Adipose tissue (tissue), 3 donors: Measurements from ENCODE around the gene CXCL17. TPM values are rescaled to one million over a fixed set of nuclear protein-coding genes. Genes with fewer than 3 reads are reported as not detected.

Experiments
- H3K27ac ChIP-seq: one replicate; pipeline ENCODE4 v1.5.1; 2013; ENCODE audit warnings: low read depth, low read length
- WGBS, 3 donors: extraction: QIAGEN DNeasy Blood & Tissue Kit; methylation state at CpG; one replicate each; pipeline ENCODE4 v1.1.7; 2013; 5-methylcytosine and 5-hydroxymethylcytosine counted together
- polyA plus RNA-seq, 3 donors: library from polyadenylated mRNA; stranded (reverse); fragments of 200-250 nt; gene quantifications; one replicate each; pipeline ENCODE4 v1.2.3, GENCODE V29; 2013
- donor health status: healthy with polysubstance abuse.
- donor health status: Bipolar disorder and iron deficiency.
- donor health status: healthy.

CXCL17 gene
- polyA plus RNA-seq, 3 donors, result 2.1 to 26.5 (median 14.5) TPM

DNA sequence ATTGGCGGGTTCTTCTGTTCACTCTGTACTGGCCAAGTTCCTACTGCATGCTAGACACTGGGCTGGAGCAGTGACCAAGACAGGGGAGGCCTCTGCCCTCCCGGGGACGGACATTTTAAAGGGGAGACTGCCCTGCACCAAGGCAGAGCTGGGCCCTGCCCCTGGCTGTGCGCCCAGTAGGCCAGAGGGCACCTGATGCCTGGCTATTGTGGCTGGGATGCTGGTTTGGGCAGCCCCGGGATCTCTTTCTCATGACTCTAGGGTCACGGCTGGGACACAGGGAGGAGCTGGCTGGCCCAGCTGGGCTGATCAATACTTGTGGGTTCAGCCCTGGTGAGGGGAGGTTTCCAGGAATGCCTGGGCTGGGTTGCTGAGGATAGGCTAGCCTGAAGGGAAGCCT lies 33.3 kb downstream of the CXCL17 start:
- H3K27ac ChIP-seq, result no peak overlapping the region
- WGBS, 3 donors, result 43 to 61% (median 53%) methylated on average over 6 of the region's 6 CpGs

DNA sequence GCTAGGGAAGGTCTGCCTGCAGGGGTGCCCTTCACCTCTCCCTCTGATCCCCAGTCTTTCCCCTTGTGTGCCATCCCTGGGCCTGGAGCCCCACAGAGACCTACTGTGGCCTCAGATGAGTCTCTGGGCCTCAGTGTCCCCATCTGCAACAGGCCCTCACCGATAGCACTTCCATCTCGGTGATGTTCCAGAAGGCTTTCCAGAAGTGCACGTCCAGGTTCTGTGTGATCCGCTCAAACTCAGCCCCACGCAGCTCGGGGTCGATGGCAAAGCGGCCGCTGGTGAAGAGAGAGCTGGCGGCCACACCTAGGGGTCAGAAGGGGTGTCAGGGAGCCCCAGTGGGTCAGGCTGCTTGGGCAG lies 35.0 kb downstream of the CXCL17 start:
- no peak overlapping the region for H3K27ac ChIP-seq
- WGBS, 3 donors, result 86 to 93% (median 93%) methylated on average over 10 of the region's 10 CpGs

DNA sequence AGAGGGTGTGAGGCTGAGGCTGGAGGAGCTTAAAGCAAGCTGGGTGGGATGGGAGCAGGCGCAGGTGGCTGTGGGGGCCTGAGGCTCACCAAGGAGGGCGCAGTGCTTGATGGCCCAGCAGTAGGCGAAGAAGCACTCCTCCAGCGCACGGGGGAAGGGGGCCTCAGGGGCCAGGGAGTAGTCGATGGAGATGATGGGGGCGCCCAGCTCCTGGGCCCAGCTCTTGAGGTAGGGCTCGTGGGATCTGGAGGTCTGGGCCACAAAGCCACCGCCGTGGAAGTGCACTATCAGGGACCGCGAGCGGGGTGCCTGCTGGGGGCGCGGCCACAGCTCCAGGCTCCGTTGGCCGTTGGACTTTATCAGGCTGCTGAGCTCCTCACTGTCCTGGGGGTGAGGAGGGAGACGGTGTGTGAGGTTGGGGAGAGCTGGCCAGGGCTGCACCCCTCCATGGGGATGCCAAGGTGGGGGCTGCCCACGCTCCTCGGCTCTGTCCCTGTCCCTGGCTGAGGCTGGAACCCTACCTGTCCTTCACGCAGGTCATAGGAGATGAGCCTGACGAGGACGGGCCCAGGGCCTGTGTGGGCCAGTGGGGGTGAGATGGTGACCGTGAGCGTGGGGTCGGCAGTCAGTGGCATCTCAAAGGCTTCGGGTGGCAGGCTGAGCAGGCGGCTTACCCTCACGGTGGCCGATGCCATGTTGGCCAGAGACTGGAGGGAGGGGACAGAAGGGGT lies 35.5 kb downstream of the CXCL17 start:
- WGBS, 3 donors, result 86 to 95% (median 93%) methylated on average over 30 of the region's 30 CpGs

DNA sequence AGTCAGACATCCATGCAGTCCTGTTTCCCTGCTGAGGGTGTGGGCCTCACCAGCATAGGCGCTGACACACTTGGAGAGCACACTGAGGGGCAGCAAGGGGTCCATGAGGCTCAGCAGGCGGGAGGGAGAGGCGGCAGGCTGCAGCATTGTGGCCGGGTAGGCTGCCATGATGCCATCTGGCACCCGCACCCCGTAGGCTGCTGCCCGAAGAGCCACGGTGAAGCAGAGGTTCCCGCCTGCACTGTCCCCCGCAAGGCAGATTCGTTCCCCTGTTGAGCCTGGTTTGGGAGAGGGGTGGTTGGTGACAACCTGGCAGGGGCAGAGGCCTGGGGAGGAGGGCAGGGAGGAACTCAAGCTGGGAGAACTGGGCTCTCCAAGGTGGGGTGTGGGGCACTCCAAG lies 36.6 kb downstream of the CXCL17 start:
- WGBS, 3 donors, result 87 to 90% (median 88%) methylated on average over 11 of the region's 11 CpGs
- H3K27ac ChIP-seq, result no peak overlapping the region

More for the DNA sequence above, 35.5 kb downstream of the CXCL17 start:
- no peak overlapping the region for H3K27ac ChIP-seq

DNA sequence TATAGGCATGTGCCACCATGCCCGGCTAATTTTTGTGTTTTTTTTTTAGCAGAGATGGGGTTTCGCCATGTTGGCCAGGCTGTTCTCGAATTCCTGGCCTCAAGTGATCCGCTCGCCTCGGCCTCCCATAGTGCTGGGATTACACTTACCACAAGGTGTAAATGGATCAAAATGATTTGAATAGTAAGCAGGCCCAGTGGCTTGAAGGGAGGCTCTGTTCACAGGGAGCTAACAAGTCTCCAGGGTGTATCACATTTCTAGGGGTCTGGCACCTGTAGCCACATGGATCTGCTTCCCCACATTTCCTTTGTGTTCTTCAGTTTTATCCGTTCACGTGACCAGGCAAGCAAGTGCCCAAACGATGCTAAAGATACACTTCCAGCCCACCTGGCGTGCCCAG lies 39.2 kb downstream of the CXCL17 start:
- no peak overlapping the region for H3K27ac ChIP-seq
- WGBS, 3 donors, result 84 to 90% (median 90%) methylated on average over 10 of the region's 10 CpGs

DNA sequence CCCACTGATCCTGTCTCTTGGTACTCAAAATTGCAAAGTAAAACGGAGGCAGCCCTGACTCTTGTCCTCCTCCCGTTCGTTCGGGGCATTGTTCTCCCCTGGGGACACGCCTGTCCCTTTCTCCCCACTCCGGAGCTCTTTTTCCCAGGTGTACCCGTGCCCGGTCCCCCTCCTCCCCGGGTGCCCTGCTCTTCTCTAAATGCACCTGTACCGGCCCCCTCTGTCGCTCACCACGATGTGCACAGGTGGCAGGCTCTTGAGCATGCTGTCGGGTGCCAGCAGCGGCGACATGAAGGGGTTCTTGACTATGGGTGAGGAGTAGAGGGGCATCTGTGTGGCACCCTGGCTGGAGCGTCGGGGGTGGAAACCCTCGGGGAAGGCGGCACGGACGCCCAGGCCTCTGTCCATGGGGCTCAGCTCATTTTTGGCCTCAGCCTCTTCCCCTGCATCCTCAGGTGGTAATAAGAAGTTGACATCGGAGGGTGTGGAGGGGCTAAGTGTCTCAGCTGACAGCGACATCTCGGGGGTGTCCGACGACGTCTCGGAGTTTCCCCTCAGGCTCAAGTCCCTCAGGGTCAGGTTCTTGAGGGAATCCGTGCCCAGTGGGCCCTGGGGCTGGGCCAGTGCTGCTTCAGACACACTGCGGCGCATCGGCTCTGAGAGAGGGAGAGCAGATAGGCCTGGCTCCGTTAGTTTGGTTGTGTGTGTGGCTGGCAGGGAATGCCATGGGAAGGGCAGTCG lies 40.2 kb downstream of the CXCL17 start:
- H3K27ac ChIP-seq, result no peak overlapping the region
- 63 to 69% (median 64%) methylated on average over 34 of the region's 34 CpGs for WGBS, 3 donors

DNA sequence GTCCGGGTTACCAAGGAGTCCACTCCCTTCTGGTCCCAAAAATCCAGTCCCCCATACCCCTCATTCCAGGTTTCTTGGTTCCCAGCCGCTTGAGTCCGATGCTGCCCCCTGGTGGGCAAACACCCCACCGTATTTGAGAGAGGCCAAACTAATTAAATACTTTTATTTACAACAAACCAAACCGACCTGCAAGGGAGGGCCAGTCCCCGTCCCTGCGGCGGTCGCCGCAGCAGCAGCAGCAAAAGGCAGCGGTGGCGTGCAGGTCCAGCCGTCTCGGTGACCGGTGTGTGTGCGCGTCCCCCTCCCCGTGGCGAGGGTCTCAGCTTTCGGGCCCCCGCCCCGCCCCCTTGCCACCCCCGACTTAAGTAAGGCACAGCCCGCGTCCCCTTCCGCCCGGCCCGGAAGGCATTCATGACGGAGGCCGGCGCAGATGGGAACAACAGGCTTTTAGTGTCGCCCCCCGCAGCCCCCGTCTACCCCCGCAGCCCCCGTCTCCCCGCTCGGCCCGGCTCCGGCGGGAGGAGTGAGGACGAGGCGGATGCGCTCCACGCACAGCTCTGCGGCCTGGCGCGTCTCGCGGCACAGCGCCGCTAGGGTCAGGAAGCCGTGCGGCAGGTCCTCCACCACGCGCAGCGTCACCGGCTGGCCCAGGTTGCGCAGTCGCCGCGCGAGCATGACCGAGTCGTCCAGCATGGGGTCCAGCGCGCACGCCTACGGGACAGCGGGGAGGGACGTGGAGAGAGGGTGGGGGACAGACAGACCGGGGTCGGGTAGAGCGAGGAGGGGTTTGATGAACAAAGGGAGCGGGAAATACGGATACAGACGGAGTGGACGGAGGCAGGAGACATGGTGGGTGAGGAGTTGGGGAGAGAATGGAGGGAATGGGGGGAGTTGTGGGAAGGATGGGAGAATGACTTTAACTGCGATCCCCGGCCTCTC lies 41.1 kb downstream of the CXCL17 start:
- 0 to 3% (median 2%) methylated on average over 71 to 80 of the region's 80 CpGs for WGBS, 3 donors
- H3K27ac ChIP-seq, result no peak overlapping the region

DNA sequence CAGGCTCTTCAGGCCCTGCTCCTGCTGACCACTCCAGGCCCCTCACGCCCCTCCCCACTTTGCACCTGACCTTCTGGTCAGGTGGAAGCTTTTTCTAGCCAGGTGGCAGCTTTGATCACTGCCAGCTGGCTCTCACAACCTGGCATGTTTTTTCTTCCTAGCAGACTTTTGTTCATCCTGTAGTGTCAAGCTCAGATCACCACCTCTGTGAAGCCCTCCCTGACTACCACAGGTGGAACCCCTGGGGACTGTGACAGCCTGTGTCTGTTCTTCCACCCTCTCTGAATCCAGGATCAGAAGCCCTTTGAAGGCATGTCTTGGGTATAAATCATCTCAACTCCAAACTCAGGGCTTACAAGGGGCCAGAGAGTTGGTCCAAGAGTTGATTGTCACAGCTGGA lies 42.3 kb downstream of the CXCL17 start:
- no peak overlapping the region for H3K27ac ChIP-seq
- 67 to 94% (median 94%) methylated on average over 1 of the region's 1 CpG for WGBS, 3 donors

DNA sequence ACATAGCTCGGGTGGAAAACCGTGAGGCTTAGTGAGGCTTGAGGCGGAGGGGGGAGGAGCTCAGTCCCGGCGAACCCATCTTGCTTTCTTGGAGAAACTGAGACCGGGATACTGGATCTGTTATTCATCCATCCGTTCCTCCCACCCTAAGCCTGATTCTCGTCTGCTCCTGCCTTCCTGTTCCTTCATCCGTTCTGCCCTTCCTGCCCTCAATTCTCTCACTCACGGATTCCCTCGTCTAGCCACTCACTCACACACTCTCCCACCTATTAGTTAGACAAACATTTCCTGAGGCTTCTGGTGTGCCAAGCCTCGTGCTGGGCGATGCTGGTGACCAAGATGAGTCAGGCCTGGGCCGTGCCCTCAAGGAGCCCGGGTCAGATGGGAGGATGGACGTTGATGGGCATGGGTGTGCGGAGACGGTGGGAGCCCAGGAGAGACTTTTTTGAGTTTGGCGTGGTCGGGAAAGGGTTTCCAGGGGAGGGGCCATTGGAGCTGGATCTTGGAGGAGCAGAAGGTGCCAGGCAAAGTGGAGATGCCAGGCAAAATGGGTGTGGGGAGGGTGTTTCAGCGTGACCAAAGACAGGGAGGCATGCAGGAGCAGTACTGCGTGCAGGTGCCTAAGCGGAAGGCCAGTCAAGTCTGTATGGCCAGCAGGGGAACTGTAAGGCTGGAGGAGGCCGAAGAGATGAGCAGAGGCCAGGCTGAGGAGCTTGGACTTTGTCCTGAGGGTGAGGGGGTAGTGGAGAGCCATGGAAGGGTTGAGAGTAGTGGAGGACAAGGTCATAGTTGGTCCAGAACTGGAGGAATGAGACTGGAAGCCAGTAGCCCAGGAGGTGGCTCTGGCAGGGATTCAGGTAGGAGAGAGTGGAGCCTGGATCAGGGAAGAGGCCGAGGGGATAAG lies 45.2 kb downstream of the CXCL17 start:
- 25% methylated on average over 25 of the region's 25 CpGs for WGBS, 3 donors
- H3K27ac ChIP-seq, result no peak overlapping the region

DNA sequence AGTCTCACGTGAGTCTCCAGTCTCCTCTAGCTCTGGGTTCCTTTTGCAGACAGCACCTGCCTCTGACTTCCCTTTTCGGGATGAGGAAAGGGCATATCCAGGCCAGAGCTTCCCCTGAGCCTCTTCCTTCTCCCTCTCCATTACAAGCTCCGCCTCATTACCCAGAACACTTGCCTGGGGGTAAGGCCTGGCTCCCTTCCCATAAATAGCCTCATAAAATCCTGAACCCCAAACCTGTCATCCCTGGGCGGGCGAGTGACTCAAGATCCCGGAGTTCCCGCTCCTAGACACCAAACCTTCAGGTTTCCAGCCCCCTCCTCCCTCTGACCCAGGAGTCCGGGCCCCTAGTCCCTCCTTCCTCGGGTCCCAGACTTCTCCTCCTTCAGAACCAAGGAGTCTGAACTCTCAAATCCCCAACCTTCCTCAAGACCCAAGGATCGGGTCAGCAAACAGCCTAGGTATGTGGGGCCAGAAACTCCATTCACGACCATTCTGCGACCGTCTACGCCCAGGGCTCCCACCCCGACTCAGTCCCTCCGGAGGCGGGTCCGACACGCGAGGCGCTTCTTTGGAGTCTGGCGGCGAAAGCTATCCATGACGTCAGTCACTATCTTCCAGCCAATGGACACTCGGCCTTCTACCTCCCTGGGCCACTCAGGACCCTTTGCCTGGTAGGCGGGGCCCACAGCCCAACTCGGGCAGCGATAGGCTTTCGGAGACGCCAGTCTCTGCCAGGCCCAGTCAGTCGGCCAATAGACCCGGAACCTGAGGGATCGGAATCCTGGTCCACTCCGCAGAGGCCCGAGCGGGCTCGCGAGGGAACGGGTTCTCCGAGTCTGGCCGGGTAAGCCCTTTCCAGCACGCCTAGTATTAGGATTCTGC lies 46.1 kb downstream of the CXCL17 start:
- H3K27ac ChIP-seq, result no peak overlapping the region
- 3 to 7% (median 3%) methylated on average over 42 of the region's 42 CpGs for WGBS, 3 donors

DNA sequence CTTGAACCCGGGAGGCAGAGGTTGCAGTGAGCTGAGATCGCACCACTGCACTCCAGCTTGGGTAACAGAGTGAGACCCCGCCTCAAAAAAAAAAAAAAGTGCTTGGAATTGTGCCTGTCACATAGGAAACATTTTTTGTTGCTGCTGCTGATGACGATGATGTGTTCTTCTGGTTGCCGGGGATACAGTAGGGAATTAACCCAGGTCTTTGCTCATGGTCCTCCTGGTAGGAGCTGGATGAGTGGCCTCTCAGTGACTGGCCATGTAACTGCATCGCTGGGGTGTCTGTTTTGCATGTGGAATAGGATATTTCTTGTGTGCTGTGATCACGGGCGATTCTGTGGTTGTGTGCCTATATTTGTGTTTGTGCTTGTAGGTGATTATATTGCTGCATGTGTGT lies 48.0 kb downstream of the CXCL17 start:
- H3K27ac ChIP-seq, result no peak overlapping the region
- 80 to 88% (median 86%) methylated on average over 8 of the region's 8 CpGs for WGBS, 3 donors

DNA sequence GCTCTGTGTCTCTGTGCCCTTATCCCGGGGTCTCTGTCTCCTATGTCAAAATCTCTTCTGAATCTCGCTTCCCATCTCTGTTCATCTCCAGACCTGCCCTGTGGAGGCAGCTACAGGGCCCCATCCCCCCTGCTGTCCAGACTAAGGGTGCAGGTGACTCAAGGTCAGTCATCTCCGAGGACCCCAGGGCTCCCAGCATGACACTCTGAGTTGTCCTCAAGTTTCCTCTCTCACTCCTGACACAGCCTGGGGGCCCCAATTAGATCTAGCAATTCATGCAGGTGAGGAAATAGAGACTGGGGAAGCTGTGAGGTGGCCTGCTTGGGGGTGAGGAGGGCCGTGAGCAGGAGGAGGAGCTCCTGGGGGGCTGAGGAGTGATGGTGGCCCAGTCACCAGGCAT lies 50.6 kb downstream of the CXCL17 start:
- 54 to 77% (median 75%) methylated on average over 4 of the region's 4 CpGs for WGBS, 3 donors
- no peak overlapping the region for H3K27ac ChIP-seq

DNA sequence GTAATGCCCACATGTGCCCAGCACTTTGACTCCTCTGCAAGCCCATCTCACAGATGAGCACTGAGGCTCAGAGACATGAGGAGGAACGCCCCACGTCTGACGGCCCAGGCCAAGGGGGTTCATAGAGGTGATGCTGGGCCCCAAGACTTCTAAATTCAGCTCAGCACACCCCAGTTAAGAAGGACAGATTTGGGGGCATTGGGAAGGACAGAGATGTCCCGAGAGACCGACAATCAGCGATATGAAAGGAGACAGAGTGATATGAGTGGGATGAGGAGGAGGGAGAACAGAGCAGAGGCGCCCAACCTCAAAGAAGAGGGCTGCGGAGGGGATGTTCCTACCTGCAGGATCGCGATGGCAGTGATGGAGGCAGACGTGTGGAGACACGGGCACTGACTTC lies 52.8 kb downstream of the CXCL17 start, which contains the start of gene CNFN:
Gene CNFN (minus strand): TSS at position 399 of the 400 bp plus-strand sequence. CDS start 1,260 bp downstream, outside the sequence.
- H3K27ac ChIP-seq, result no peak within 1 kb of the TSS
- 43 to 63% (median 58%) methylated on average over 11 to 12 of the region's 12 CpGs for WGBS, 3 donors

DNA sequence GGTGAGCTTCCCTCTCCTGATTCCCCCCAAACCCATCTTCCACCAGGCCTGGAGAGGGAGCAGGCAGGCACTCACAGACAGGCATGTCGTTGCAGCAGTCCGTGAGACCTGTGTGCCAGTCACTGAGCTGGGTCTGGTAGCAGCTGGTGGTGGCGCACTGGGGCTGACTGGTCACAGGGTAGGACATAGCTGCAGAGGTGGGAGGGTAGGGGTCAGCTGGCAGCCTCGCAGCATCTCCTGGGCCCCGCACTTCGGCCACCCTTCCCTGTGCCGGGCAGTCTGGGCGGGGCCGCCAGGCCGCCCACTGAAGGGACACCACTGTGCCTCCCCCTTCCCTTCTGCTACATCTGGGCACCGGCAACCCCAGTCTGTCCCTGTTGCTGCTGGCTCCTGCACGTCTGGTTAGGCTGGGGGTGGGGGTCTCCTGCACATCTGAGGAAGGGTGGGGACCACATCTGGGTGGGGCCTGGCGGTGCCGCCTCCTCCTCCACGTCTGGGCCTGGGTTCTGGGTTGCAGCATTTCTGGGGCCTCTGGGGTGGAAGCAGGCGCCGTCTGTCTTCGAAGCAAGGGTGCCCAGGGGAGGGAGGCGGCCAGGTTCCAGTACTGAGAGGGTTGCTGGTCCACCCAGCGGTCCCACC lies 53.8 kb downstream of the CXCL17 start:
- H3K27ac ChIP-seq, result no peak overlapping the region
- WGBS, 3 donors, result 71 to 78% (median 77%) methylated on average over 19 to 20 of the region's 20 CpGs

DNA sequence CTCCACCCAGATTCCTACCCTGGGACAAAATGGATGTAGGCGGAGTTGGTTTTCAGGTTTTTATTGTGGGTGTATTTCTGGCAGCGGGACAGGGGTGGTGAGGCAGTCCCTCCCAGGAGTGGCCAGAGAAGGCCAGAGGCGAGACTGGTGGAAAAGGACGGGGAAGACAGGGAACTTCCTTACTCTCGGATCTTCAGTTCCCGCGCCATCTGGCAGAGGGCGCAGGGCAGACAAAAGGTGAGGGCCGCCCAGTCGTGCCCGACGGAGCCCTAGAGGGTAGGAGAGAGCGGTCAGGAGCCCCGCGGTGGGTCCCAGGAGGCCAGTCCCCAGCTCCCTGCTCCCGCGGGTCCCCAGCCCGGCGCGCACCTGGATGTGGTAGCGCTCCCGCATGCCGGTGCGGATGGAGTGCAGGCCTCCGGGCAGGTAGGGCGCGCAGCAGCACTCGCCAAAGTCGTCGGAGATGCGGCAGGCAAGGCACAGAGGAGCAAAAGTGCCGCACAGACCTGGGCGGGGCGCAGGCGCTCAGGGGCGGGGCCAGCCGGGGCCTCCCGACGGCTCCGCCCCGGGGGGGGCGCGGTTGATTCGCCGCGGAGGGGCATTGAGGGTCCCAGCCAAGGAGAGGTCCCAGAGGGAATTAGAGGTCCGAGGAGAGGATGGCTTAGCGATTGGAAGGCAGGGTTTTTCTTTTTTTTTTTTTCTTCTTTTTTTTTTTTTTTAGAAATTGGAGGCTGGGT lies 55.6 kb downstream of the CXCL17 start:
- H3K27ac ChIP-seq, result no peak overlapping the region
- 2 to 4% (median 3%) methylated on average over 30 to 48 of the region's 48 CpGs for WGBS, 3 donors

DNA sequence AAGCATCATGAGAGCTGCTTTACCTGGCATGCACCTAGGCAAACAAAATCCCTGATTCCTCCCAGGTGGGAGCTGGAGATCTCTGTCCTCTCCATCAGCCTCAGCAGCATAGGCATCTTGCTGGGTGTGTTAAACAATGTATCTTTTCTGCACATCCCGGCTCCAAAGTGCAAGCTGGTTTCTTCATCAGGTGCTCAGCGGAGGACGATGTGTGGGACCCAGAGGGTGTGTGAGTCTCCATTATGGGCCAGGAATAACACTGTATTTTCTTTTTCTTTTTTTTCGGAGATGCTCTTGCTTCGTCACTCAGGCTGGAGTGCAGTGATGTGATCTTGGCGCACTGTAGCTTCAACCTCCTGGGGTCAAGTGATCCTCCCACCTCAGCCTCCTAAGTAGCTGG lies 62.6 kb downstream of the CXCL17 start:
- 76 to 86% (median 78%) methylated on average over 6 of the region's 6 CpGs for WGBS, 3 donors
- H3K27ac ChIP-seq, result no peak overlapping the region
